ENCODE results near the gene PTPRN2. TPM values are rescaled to one million over a fixed set of nuclear protein-coding genes. Genes with fewer than 3 reads are reported as not detected.

Gene PTPRN2
- total and polyA plus RNA-seq, 2 donors from 2014 or later = 4.8 to 6.2 TPM

GRCh38 chr7:158139499-158139898 lies 448.1 kb downstream of the PTPRN2 start:
- Histone ChIP-seq H3K4me3 (ENCODE audit: low read length in 3 of 3) (no peak overlapping the region), H3K36me3 (ENCODE audit: control insufficient read depth in 2 of 3, insufficient read depth in 3 of 3, low read length in 3 of 3) (no peaks in the 10 kb centered on the region), H3K27ac (ENCODE audit: low read depth in 2 of 2, low read length in 2 of 2) (no peak overlapping the region), H3K27me3 (ENCODE audit: control insufficient read depth, insufficient read depth, low read length) (no peaks in the 10 kb centered on the region), H3K9me3 (ENCODE audit: control insufficient read depth in 2 of 3, insufficient read depth in 1 of 3, low read length in 3 of 3) (no peaks in the 10 kb centered on the region), H3K4me1 (ENCODE audit: control insufficient read depth in 2 of 3, insufficient read depth in 2 of 3, low read depth in 1 of 3, low read length in 3 of 3) (no peaks in the 10 kb centered on the region), H3K9ac (ENCODE audit: low read length in 3 of 3) (no peak overlapping the region)
- TF ChIP-seq CTCF (IDR thresholded peaks at IDR 0.05; ENCODE audit: borderline replicate concordance, extremely low read depth, insufficient read depth) = no peak
- FAIRE-seq (no peak), DNase-seq (peak in 1 of 5 donors; percentile 39)
- intact Hi-C loops (cut with DNase I) = no loop called here

- intact Hi-C loops (cut with DNase I) = no loop called here
- H3K9ac ChIP-seq (ENCODE audit: low read length in 3 of 3) = no peak overlapping the region
- TF ChIP-seq CTCF (IDR thresholded peaks at IDR 0.05; ENCODE audit: borderline replicate concordance, extremely low read depth, insufficient read depth) = no peak
- H3K27me3 ChIP-seq (ENCODE audit: control insufficient read depth, insufficient read depth, low read length) = no peaks in the 10 kb centered on the region
- no peaks in the 10 kb centered on the region for H3K36me3 ChIP-seq (ENCODE audit: control insufficient read depth in 2 of 3, insufficient read depth in 3 of 3, low read length in 3 of 3)
- no peak overlapping the region for H3K4me3 ChIP-seq (ENCODE audit: low read length in 3 of 3)
- DNase-seq = no peak
- H3K27ac ChIP-seq (ENCODE audit: low read depth in 2 of 2, low read length in 2 of 2) = no peak overlapping the region
- FAIRE-seq = no peak
- H3K9me3 ChIP-seq (ENCODE audit: control insufficient read depth in 2 of 3, insufficient read depth in 1 of 3, low read length in 3 of 3) = no peaks in the 10 kb centered on the region
- no peaks in the 10 kb centered on the region for H3K4me1 ChIP-seq (ENCODE audit: control insufficient read depth in 2 of 3, insufficient read depth in 2 of 3, low read depth in 1 of 3, low read length in 3 of 3)
These were observed 449.4 kb downstream of the PTPRN2 start for GRCh38 chr7:158138329-158138597.

GRCh38 chr7:158137516-158138328 lies 449.9 kb downstream of the PTPRN2 start:
- no peaks in the 10 kb centered on the region for H3K9me3 ChIP-seq (ENCODE audit: control insufficient read depth in 2 of 3, insufficient read depth in 1 of 3, low read length in 3 of 3)
- no peaks in the 10 kb centered on the region for H3K4me1 ChIP-seq (ENCODE audit: control insufficient read depth in 2 of 3, insufficient read depth in 2 of 3, low read depth in 1 of 3, low read length in 3 of 3)
- intact Hi-C loops (cut with DNase I) = no loop called here
- H3K4me3 ChIP-seq (ENCODE audit: low read length in 3 of 3) = no peak overlapping the region
- DNase-seq = no peak
- no peak for FAIRE-seq
- TF ChIP-seq CTCF (IDR thresholded peaks at IDR 0.05; ENCODE audit: borderline replicate concordance, extremely low read depth, insufficient read depth) = no peak
- no peak overlapping the region for H3K27ac ChIP-seq (ENCODE audit: low read depth in 2 of 2, low read length in 2 of 2)
- no peaks in the 10 kb centered on the region for H3K27me3 ChIP-seq (ENCODE audit: control insufficient read depth, insufficient read depth, low read length)
- H3K9ac ChIP-seq (ENCODE audit: low read length in 3 of 3) = no peak overlapping the region
- no peaks in the 10 kb centered on the region for H3K36me3 ChIP-seq (ENCODE audit: control insufficient read depth in 2 of 3, insufficient read depth in 3 of 3, low read length in 3 of 3)

GRCh38 chr7:158135931-158136330 lies 451.7 kb downstream of the PTPRN2 start:
- intact Hi-C loops (cut with DNase I) = no loop called here
- no peak for TF ChIP-seq CTCF (IDR thresholded peaks at IDR 0.05; ENCODE audit: borderline replicate concordance, extremely low read depth, insufficient read depth)
- FAIRE-seq = no peak
- no peaks in the 10 kb centered on the region for H3K4me1 ChIP-seq (ENCODE audit: control insufficient read depth in 2 of 3, insufficient read depth in 2 of 3, low read depth in 1 of 3, low read length in 3 of 3)
- no peak overlapping the region for H3K4me3 ChIP-seq (ENCODE audit: low read length in 3 of 3)
- no peaks in the 10 kb centered on the region for H3K36me3 ChIP-seq (ENCODE audit: control insufficient read depth in 2 of 3, insufficient read depth in 3 of 3, low read length in 3 of 3)
- no peaks in the 10 kb centered on the region for H3K27me3 ChIP-seq (ENCODE audit: control insufficient read depth, insufficient read depth, low read length)
- H3K9me3 ChIP-seq (ENCODE audit: control insufficient read depth in 2 of 3, insufficient read depth in 1 of 3, low read length in 3 of 3) = peaks cover 0 to 3% (median 0%) of the 10 kb centered on the region in 3 donors
- no peak overlapping the region for H3K9ac ChIP-seq (ENCODE audit: low read length in 3 of 3)
- DNase-seq = peak in 1 of 5 donors; percentile 60
- no peak overlapping the region for H3K27ac ChIP-seq (ENCODE audit: low read depth in 2 of 2, low read length in 2 of 2)

Data from kidney (tissue), 14 donors.